NCI-H187 treated with DMSO at 0.1 percent for 48 hours (cell line): ENCODE data around the gene TNFSF12.

ENCODE experiments used
- DNase-seq: peaks from one replicate; lab custom pipeline; 2025; lab: John Stamatoyannopoulos, UW

The TNFSF12 gene

GRCh38 chr17:7548585-7549400 lies at the start of gene TNFSF12:
TNFSF12 (plus strand) TSS chr17:7549058; CDS start chr17:7549154, 96 bp downstream.
- no peak for DNase-seq

GRCh38 chr17:7499161-7499560 lies 49.7 kb upstream of the TNFSF12 start:
- no peak for DNase-seq

- no peak for DNase-seq
These were observed 47.1 kb upstream of the TNFSF12 start for GRCh38 chr17:7501729-7502128.

GRCh38 chr17:7502171-7502847 lies 46.5 kb upstream of the TNFSF12 start:
- no peak for DNase-seq

GRCh38 chr17:7502987-7503386 lies 45.9 kb upstream of the TNFSF12 start:
- no peak for DNase-seq

- DNase-seq, result no peak
These were observed 45.3 kb upstream of the TNFSF12 start for GRCh38 chr17:7503521-7503920.

GRCh38 chr17:7508145-7508544 lies 40.7 kb upstream of the TNFSF12 start:
- DNase-seq, result no peak

- no peak for DNase-seq
These were observed 40.0 kb upstream of the TNFSF12 start for GRCh38 chr17:7508846-7509245.

GRCh38 chr17:7509937-7510336 lies 38.9 kb upstream of the TNFSF12 start:
- no peak for DNase-seq

- no peak for DNase-seq
These were observed 37.8 kb upstream of the TNFSF12 start for GRCh38 chr17:7511108-7511507.

GRCh38 chr17:7512105-7512504 lies 36.8 kb upstream of the TNFSF12 start:
- DNase-seq, result no peak

GRCh38 chr17:7512824-7513540 lies 35.9 kb upstream of the TNFSF12 start:
- DNase-seq, result no peak

GRCh38 chr17:7513850-7514419 lies 34.9 kb upstream of the TNFSF12 start:
- DNase-seq, result no peak

GRCh38 chr17:7515911-7516610 lies 32.8 kb upstream of the TNFSF12 start:
- DNase-seq, result no peak

GRCh38 chr17:7523033-7523432 lies 25.8 kb upstream of the TNFSF12 start:
- no peak for DNase-seq

- DNase-seq, result no peak
These were observed 20.0 kb upstream of the TNFSF12 start for GRCh38 chr17:7528842-7529241.

- DNase-seq, result no peak
These were observed 18.6 kb upstream of the TNFSF12 start for GRCh38 chr17:7530023-7530900.

- no peak for DNase-seq
These were observed 10.8 kb upstream of the TNFSF12 start for GRCh38 chr17:7538050-7538449.

- DNase-seq, result no peak
These were observed 9.8 kb upstream of the TNFSF12 start for GRCh38 chr17:7538891-7539545.

- no peak for DNase-seq
These were observed 7.7 kb upstream of the TNFSF12 start for GRCh38 chr17:7541074-7541621.
